PC-9 (cell line): ENCODE data around the gene ATP4A.

Source experiments
- EZH2 ChIP-seq: fragments of 200-600 bp; sonication (generic); IDR thresholded peaks from 2 replicates; pipeline ENCODE4 v1.8.0; 2017; ENCODE audit warnings: antibody characterized with exemption, low read depth
- TF ChIP-seq, protein P1 (sequence below): fragments of 200-600 bp; sonication (generic); conservative IDR thresholded peaks from 2 replicates; pipeline ENCODE4 v1.6.1; 2017; ENCODE audit warnings: mixed run types, antibody characterized with exemption, mild to moderate bottlenecking, moderate library complexity

DNA sequence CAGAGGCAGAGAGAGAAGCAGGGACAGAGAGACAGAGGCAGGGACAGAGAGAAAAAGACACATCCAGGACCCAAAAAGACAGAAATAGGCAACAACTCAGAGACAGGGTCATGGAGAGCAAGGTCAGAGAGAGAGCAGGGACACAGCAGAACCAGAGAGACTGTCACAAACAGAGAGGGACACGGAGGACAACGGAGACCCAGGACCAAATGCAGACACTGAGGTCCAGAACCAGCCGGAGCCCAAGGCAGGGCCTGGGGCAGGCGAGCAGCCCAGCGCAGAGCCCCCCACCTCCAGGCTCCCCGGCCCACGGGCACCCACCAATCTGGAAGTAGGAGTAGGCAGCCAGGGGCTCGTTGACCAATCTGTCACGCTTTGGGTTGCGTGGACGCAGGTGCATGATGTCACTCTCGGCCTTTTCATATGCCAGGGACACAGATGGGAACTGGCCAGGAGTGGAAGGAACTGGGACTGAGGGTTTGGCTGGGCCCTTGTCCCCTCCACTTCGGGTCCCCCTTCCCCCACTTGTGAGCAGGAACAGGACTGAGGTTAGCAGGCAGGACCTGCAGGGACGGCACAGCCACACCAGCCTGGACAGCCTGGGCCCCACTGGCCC, 10.0 kb downstream of the ATP4A start:
- TF ChIP-seq, protein P1, sequence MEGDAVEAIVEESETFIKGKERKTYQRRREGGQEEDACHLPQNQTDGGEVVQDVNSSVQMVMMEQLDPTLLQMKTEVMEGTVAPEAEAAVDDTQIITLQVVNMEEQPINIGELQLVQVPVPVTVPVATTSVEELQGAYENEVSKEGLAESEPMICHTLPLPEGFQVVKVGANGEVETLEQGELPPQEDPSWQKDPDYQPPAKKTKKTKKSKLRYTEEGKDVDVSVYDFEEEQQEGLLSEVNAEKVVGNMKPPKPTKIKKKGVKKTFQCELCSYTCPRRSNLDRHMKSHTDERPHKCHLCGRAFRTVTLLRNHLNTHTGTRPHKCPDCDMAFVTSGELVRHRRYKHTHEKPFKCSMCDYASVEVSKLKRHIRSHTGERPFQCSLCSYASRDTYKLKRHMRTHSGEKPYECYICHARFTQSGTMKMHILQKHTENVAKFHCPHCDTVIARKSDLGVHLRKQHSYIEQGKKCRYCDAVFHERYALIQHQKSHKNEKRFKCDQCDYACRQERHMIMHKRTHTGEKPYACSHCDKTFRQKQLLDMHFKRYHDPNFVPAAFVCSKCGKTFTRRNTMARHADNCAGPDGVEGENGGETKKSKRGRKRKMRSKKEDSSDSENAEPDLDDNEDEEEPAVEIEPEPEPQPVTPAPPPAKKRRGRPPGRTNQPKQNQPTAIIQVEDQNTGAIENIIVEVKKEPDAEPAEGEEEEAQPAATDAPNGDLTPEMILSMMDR = no peak
- no peak for TF ChIP-seq EZH2
